IPS-18c (cell line): Measurements from ENCODE around the gene RNU1-4.
"Not testable (repeated sequence)": the region's sequence is repeated elsewhere in the genome, so short reads cannot be mapped to it uniquely, and the experiment has no call there.

Experiments used
- H3K4me3 ChIP-seq: 2 replicates; pipeline ENCODE4 v1.7.0; 2013; ENCODE audit warnings: low read depth, mild to moderate bottlenecking, low read length, moderate library complexity; ENCODE audit not compliant: insufficient read depth
- H3K9me3 ChIP-seq: one replicate; pipeline ENCODE4 v1.6.1; 2013; ENCODE audit warnings: mild to moderate bottlenecking, low read length, moderate library complexity; ENCODE audit not compliant: control insufficient read depth, insufficient read depth

The RNU1-4 gene

DNA sequence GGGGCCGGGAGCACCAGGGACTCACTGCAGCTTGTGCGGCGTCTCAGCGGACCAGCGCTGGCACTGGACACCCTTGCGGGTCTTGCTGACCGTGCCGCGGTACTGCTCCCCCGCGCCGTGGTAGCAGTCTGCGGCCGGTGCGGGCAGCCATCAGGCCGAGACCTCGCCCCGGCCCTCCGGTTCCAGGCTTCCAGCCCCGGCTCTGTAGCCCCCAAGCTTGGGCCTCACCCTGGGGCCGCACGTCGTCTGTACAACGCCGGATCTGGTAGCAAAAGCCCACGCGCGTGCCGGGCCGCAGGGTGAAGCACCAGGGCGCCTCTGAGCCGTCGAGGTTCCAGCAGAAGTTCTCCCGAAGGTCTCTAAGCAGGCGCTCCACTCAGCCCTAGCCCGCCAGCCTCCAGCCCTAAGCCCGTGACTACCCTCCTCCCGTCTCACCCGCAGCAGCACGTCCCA is 18.8 kb downstream of the RNU1-4 start:
- H3K9me3 ChIP-seq, H3K4me3 ChIP-seq: not testable (repeated sequence)

GRCh38 chr1:16759650-16760455 is 19.5 kb downstream of the RNU1-4 start:
- not testable (repeated sequence) for H3K9me3 ChIP-seq, H3K4me3 ChIP-seq

DNA sequence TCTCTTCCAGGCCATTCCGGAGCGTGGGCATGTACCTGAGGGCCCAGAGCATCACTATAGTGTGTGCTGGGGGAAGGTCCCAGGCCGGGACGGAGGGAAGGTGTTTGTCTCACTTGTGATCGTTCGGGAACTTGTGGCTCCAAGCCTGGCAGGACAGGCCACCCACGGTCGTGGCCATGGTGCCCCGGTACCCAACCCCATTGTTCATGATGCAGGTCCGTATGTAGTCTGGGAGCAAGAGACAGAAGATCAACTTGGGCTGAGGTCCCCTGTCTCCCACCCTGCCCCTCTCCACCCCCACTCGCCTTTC is 20.1 kb downstream of the RNU1-4 start:
- H3K4me3 ChIP-seq, H3K9me3 ChIP-seq: not testable (repeated sequence)

GRCh38 chr1:16760801-16761200 is 20.5 kb downstream of the RNU1-4 start:
- not testable (repeated sequence) for H3K4me3 ChIP-seq, H3K9me3 ChIP-seq

DNA sequence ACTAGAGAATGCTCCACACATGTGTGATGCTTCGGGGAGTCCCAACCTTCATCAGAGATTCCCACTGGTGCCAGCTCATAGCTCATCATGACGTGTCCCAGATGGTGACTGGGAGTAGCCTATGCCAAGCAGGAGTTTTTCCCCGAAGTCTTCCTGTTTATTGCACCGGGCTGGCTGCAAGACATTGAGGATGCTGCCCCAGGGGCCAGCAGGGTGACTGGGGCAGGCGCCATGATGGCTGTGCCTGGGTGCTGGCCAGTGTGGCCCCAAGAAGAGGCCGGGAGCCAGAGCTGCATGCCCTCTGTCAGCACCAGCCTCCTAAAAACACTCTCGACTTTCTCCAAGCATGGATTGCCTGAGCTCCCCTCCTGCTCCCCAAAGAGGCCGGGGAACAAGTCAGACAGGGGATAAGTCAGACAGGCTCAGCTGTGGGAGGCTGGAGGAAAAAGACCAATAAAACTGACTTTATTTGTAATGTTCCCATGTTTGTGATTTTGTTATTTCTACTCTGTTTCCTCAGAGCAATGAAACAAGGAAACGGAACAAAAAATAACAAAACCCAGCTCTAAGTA is 24.0 kb downstream of the RNU1-4 start:
- not testable (repeated sequence) for H3K4me3 ChIP-seq, H3K9me3 ChIP-seq

GRCh38 chr1:16764820-16765655 is 24.7 kb downstream of the RNU1-4 start:
- not testable (repeated sequence) for H3K9me3 ChIP-seq, H3K4me3 ChIP-seq

- H3K4me3 ChIP-seq, H3K9me3 ChIP-seq: not testable (repeated sequence)
Measured at GRCh38 chr1:16765731-16766605, 25.7 kb downstream of the RNU1-4 start.

GRCh38 chr1:16766689-16767256 is 26.5 kb downstream of the RNU1-4 start:
- H3K4me3 ChIP-seq: not testable (repeated sequence)

DNA sequence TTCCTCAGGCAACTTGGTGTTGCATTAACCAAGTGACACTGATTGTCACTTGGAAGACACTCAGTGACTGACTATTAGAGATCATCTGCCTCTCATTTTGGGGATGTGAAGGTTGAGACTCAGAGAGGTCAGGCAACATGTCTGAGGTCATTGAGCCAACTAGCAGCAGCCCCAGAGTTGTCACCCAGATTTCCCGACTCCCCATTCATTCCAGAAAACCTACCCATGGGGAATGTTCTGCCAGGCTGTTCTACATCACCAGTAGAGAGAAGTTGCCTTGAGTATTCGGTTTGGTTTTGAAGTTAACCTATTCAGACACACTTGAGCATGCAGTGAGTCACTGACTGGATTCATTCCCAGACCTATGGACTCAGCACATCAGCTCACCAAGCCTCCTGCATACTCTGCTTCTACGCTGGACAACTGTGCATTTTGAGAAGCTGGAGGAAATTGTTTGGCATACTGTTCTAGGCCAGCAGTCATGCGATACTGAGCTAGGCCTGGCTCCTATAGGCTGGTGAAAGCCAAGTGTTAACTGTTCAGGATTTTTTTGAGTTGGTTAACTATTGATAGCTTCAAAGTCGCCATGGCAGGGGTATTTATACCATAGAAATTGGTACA is 29.9 kb downstream of the RNU1-4 start:
- not testable (repeated sequence) for H3K4me3 ChIP-seq, H3K9me3 ChIP-seq

More at GRCh38 chr1:16766689-16767256, 26.5 kb downstream of the RNU1-4 start:
- H3K9me3 ChIP-seq: not testable (repeated sequence)

DNA sequence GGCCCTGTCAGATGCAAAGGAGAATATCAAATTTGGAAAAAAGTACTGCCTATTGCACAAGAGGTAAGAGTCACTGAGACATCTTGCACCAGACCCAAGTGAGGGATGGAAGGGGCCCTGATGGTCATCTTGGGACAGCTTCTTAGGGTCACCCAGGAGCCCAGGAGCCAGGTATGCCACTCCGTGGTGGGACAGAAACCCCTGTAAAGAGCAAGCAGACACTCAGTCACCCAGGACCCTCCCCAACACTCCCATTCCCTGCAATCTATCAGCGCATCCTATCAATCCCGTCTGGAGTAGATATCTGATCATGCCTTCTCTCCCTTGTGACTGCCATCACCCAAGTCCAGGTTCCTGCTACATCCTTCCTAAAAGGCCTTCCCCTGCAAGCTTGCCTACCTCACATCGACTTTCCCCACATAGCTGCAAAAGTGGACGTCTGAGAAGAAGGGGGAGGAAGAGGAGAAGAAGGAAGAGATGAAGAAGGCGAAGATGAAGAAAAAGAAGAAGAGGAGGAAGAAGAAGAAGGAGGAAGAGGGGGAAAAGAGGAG is 30.7 kb downstream of the RNU1-4 start:
- H3K4me3 ChIP-seq: not testable (repeated sequence)

GRCh38 chr1:16772275-16773204 is 32.2 kb downstream of the RNU1-4 start:
- not testable (repeated sequence) for H3K9me3 ChIP-seq, H3K4me3 ChIP-seq

More for the DNA sequence above, 30.7 kb downstream of the RNU1-4 start:
- not testable (repeated sequence) for H3K9me3 ChIP-seq

GRCh38 chr1:16773205-16773596 is 32.9 kb downstream of the RNU1-4 start:
- not testable (repeated sequence) for H3K9me3 ChIP-seq, H3K4me3 ChIP-seq

- not testable (repeated sequence) for H3K9me3 ChIP-seq, H3K4me3 ChIP-seq
Measured at GRCh38 chr1:16773723-16774122, 33.4 kb downstream of the RNU1-4 start.

DNA sequence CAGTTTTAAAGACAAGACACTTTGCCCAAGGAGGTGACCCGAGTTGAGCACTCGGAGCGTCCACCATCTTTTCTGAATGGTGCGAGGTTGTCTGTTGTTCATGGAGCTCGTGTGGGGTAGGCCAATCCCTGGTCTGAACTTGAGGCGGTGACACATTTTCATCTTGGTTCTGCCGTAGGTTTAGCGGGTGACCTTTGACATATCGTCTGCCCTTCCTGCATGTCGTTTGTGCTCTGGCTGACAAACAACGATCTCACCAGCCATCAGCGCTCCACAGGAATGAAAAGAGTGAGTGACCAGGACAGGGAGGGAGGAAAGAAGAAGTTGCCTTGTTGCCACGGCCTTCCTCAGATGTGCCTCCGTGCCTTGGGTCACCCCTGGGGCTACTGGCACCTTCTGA is 34.5 kb downstream of the RNU1-4 start:
- not testable (repeated sequence) for H3K9me3 ChIP-seq, H3K4me3 ChIP-seq

DNA sequence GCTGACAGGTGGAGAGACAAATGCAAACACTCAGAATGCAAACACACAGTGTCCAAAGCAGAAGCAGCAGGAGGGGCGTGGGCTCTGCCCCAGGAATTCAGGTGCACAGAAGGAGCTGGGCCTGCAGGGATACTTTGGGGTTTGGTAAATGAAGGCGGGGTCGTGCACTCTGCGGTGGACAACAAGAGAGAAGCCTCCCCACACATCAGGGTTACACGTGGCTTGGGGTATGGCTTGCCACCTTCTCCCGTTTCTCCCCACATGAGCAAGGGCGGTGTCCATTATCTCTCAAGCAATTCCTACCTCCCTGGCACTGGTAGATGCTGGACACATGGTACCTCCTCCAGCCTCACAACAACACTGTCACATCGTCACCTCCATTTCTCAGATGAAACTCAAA is 35.0 kb downstream of the RNU1-4 start:
- H3K9me3 ChIP-seq, H3K4me3 ChIP-seq: not testable (repeated sequence)
